Frontal cortex (tissue), 4 donors: ENCODE results near the gene RRP8. TPM values are rescaled to one million over a fixed set of nuclear protein-coding genes. Genes with fewer than 3 reads are reported as not detected.

Experiments
- DNase-seq, 2 donors: peaks; one replicate each; pipeline ENCODE4 v3.0.0; 2012; ENCODE audit warnings: low spot score in 2 of 2
- FAIRE-seq: peaks from 2 replicates; lab custom pipeline; 2012; peaks lifted over from hg19 to GRCh38; lab: Jason Lieb, UNC
- total RNA-seq: library from RNA; depleted of rRNA; stranded (reverse); fragments of >200 nt; gene quantifications from one replicate; pipeline ENCODE4 v1.2.3, GENCODE V29; 2014
- donor health status: control.
- donor health status: control.
- donor health status: control.

RRP8 gene
- total RNA-seq, 1 donor from 2014 or later = 11.4 TPM

DNA sequence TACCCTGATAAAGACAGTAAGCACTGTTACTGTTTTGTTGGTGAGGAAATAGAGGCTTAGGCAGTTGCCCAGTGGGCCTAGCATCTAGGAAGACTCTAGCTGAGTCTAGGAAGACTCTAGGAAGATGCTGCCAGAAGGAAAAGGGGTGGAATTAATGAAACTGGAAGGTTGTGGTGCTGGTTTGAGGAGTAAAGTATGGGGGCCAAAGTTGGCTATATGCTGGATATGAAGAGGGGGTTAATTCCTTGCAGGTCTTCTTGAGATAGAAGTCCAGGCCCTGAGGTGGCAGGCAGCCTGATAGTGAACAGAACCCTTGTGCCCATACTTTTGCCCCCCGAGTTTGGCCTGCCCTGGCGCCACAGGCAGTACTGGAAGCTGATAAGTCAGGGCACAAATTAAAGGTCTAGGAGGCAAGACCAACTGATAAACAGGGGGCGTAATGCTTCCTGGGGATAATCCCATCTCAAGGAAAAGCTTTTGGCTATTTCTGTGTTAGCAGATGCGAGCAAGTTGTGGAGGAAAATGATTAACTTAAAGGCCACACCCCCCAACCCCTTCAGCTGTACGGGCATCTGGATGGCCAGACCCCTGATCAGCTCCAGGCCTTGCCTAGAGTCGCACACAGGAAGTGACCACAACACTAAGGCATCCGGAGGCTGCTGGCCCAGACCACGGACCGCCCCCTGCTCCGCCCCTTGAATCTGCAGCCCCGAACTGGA, 3.2 kb upstream of the RRP8 start:
- FAIRE-seq (no peak), DNase-seq (peak; percentile 76)

DNA sequence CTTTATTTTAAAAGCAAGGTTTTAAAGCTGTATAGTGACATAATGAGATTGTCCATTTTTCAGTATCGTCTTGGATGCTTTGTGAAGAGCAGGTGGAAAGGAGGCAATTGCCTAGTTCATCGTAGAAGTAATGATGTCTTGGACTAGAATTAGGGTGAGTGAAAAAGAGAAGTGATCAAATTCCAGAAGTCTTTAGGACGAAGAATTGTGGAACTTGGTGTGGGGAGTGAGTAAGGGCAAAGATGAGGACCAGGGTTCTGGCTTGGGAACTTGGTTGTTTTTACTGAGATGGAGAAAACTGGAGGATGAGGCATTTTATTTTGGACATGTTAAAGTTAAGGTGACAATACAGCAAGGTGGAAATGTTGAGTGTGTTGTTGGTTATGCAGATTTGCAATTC, 1.4 kb upstream of the RRP8 start:
- FAIRE-seq = no peak
- DNase-seq = no peak

DNA sequence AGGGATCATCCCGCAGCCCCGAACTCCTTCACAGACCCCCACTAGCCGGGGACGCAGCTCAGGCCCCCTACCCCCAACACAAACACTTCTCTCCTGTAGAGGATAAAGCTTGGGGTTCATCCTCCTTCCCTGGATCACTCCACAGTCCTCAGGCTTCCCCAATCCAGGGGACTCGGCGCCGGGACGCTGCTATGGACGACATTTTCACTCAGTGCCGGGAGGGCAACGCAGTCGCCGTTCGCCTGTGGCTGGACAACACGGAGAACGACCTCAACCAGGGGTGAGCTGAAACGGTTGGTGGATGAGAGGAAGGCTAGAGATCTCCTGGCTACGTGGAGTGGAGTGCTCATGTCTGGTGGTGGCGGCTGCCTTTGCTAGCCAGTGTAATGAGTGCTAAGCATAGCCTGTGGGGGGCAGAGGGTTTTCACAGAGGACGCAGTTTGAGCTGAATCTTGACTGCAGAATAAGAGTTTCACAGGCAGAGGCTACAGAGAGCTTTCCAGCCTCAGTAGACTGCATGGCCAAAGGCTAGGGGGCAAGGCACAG, 738 bp upstream of the RRP8 start:
- FAIRE-seq (no peak), DNase-seq (peak; percentile 71 to 73)

DNA sequence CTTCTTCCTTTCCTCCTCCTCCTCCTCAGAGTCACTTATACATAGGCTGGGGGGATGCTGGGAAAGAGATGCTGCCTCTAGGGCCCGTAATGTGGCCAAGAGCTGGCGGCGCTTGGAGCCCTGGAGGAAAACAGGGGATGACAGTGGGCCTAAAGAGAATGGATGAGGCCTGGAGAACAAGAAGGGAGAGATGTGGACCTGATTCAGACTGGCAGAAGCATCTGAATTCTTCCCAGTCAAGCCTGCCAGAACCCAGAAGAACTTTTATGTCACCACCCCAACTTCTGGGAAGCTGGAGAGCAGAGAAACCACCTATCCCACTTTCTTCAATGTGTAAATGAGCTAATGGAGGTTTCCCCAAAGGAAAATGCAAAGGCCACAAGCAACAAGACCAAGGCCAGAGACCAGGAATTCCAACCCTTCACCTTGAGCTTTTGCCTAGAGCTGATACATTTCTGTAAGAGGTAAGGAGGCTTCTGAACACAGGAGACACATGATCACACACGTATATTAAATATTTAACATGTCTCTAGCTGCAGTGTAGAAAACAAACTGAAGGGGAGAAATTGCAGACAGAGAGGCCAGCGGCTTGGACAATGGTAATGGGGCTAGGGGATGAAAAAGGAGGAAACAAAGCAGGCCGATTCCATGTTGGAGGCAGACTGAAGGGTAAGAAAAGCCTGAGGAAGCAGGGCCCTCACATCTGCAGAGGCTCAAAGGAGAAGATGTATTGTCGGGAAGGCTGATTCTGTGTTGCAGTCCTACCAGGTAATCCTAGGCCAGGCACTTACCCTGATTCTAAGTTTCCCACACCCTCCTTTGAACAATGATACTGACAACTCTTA, 1.1 kb downstream of the RRP8 start:
- no peak for DNase-seq
- FAIRE-seq = no peak

GRCh38 chr11:6601041-6601461, 2.4 kb downstream of the RRP8 start:
- FAIRE-seq (no peak), DNase-seq (no peak)

- no peak for DNase-seq
These were observed 3.5 kb downstream of the RRP8 start for GRCh38 chr11:6599881-6600390.

DNA sequence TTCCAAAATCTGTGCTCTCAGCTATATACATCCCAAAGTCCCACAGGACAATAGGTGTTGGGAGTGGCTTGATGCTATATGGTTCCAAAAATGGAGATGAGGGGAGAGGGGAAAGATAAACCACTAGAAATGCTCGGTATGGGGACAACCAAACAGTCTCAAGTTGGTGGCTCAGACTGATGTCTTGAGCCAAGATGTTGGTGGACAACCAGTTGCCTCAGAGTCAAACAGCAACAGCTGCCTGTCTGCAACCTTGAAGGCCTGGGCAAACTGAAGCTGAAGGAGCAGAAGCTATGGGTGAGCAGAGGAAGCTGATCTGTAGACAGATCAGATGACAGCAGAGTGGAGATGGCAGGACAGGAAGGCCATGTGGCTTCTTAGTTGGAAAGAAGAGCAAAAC, 4.0 kb downstream of the RRP8 start:
- DNase-seq (no peak), FAIRE-seq (no peak)

More at GRCh38 chr11:6599881-6600390, 3.5 kb downstream of the RRP8 start:
- no peak for FAIRE-seq

- FAIRE-seq = no peak
- no peak for DNase-seq
These were observed 4.9 kb downstream of the RRP8 start for GRCh38 chr11:6598555-6598954.

- FAIRE-seq = no peak
- DNase-seq = no peak
These were observed 7.1 kb downstream of the RRP8 start for GRCh38 chr11:6596239-6596877.

DNA sequence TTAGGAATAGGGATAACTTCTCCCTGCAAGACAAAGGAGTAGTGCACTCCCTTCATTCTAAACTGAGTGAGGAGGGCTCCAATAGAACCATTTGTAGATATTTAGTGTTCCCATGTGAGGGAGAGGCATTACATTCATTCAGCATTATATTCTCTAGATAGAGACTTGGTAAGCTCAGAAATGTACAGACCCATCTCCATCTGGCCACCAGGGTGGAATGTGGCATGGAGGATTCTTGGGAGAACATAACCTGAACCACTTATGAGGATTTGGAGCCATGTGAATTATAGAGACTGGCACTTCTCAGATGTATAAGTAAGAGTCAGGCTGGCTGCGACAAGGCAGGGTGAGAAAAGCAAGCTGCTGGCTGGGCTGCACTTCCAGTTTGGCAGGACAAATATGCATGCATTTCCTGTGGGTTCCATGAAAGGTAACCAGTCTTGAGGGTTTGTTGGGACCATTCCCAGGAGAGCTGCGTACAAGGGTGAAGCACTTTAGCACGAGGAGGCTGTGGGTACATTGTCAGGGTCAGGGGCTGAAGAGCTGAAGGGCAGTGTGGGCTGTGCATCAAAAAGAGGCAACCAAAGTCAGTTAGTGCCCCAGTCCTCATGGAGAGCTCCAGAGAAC, 9.2 kb downstream of the RRP8 start:
- FAIRE-seq = no peak

DNA sequence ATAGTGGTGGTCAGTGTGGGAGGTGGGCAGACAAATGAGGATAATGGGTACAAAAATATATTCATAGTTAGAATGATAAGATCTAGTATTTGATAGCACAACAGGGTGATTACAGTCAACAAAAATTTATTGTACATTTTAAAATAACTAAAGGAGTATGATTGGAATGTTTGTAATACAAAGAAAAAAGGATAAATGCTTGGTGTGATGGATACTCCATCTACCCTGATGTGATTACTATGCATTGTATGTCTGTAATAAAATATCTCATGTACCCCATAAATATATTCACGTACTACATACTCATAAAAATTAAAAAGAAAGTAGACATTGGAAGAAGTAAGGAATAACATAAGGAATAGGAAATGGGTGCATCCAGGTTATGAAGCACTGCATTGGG, 15.4 kb downstream of the RRP8 start:
- no peak for DNase-seq

More for the DNA sequence above, 9.2 kb downstream of the RRP8 start:
- DNase-seq = no peak

DNA sequence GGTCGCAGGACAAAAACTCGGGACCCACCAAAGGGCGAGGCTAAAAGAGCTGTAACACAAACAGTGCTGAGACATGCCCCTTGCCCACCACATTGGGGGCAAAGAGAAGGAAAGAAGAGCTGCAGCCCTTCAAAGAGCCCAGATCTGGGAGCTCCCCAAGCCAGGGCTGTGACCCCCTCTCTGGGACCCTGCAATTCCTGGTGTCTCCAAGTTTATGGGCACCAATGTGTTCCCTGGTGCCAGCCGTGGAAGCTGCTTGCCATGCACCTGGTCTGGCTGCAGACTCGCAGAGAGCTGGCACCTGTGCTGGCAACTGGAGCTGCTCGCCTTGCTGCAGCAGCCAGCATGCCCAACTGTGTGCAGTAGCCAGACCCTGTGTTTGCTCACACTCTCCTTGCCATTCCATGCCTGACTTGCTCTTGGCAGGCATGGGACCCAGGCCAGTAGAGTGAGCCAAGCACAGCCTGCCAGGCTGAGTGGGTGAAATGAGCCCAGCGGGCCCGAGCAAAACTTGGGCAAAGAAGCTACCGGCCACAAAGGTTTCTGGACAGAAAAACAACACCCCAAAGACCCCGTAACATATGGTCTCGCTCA, 16.0 kb downstream of the RRP8 start:
- DNase-seq (no peak), FAIRE-seq (no peak)

More for the DNA sequence above, 15.4 kb downstream of the RRP8 start:
- no peak for FAIRE-seq

DNA sequence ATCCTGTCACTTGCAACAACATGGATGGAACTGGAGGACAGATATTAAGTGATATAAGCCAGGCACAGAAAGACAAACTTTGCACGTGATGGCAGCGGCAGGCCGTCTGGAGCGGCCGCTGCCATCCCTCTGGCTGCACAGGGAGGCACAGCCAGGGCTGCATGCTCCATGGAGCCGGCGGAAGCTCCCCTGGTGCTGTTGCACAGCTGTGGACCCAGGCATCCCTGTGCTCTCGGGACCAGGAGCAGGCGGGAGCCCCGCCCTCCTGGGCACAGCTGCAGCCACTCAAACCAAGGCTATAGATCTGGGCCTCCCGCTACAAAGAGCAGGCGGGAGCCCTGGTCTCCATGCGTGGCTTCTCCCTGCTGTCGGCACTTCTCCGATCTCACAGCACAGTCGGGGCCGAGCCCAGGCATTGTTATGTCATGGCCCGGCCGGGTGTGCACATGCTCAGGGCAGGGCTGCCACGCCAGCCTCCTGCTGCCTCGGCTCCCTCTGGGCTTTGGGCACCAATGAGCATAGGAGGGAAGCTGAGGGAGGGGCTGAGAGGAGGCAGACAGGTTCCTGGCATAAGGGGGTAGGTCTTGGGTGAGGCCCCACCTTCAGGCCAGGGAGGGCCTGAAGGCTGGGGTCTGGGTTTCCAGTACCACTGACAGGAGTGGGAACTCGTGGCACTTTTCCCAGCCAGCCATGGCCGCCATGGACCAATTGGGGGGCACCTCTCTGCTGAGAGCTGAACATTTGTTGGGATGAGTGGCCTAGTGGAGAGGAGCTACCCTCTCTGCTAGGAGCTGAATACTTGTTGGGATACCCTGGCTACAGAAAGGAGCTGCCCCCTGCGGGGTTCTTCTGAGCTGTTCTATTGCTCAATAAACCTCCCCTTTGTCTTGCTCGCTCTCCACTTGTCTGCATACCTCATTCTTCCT, 16.7 kb downstream of the RRP8 start:
- FAIRE-seq (no peak), DNase-seq (peak in 1 of 2 donors; percentile 3)

DNA sequence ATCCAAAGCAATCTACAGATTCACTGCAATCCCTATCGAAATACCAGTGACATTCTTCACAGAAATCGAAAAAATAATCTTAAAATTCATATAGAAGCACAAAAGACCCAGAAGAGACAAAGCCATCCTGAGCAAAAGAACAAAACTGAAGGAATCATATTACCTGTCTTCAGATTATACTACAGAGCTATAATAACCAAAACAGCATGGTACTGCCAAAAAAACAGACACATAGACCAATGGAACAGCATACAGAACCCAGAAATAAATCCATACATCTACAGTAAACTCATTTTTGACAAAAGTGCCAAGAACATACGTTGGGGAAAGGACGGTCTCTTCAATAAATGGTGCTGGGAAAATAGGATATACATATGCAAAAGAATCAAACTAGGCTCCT, 18.9 kb downstream of the RRP8 start:
- FAIRE-seq = no peak
- DNase-seq = no peak

DNA sequence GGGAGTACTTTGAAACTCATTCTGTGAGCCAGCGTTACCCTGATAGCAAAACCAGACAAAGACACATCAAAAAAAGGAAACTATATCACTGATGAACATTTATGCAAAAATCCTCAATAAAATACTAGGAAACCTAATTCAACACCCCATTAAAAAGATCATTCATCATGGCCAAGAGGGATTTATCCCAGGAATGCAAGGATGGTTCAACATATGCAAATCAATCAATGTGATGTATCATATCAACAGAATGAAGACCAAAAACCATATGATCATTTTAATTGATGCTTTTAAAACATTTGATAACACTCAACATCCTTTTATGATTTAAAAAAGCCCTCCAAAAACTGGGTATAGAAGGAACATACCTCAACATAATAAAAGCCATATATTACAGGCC, 19.8 kb downstream of the RRP8 start:
- FAIRE-seq (no peak), DNase-seq (no peak)

DNA sequence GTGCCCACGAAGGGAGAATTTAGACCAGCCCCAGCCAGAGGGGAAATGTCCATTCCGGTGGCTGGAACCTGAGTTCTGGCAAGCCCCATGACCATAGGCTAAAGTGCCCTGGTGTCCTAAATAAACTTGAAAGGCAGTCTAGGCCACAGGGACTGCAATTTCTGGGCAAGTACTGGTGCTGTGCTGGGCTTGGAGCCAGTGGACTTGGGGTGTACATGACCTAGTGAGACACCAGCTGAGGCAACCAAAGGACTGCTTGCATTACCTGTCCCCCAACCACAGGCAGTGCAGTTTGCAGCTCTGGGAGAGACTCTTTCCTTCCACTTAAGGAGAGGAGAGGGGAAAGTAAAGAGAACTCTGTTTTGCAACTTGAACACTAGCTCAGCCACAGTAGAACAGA, 23.7 kb downstream of the RRP8 start:
- FAIRE-seq = no peak
- no peak for DNase-seq

GRCh38 chr11:6578134-6578533, 25.3 kb downstream of the RRP8 start:
- DNase-seq (no peak), FAIRE-seq (no peak)
